Measurements from ENCODE around the gene DHRS3.
A peak's percentile ranks its signal among the peaks of the same experiment; 100 is the strongest.

Gene DHRS3

GRCh38 chr1:12618965-12619791, 1.2 kb upstream of the DHRS3 start:
- DNase-seq (ENCODE audit: low read depth, low spot score), result peak; percentile 86
- H3K27ac ChIP-seq, result peak overlapping the region; percentile 97

DNA sequence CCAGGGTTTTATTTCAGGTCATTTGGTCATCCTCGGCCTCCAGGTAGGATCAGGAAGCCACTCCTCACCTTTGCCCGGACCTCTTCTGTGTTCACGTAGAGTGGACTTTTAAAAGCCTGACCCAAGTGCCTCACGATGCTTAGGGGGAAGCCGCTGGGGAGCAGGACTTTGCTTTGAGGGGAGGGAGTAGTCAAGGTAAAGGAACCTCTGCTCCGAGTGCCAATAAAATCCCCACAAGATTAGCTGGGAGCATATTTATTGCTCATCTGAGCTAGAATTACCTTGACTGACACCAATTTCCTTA, 603 bp upstream of the DHRS3 start:
- peak overlapping the region; percentile 97 for H3K27ac ChIP-seq

GRCh38 chr1:12617511-12617900, 504 bp downstream of the DHRS3 start:
- no peak for DNase-seq (ENCODE audit: low read depth, low spot score)
- peak overlapping the region; percentile 97 for H3K27ac ChIP-seq

More for the DNA sequence above, 603 bp upstream of the DHRS3 start:
- DNase-seq (ENCODE audit: low read depth, low spot score), result no peak

DNA sequence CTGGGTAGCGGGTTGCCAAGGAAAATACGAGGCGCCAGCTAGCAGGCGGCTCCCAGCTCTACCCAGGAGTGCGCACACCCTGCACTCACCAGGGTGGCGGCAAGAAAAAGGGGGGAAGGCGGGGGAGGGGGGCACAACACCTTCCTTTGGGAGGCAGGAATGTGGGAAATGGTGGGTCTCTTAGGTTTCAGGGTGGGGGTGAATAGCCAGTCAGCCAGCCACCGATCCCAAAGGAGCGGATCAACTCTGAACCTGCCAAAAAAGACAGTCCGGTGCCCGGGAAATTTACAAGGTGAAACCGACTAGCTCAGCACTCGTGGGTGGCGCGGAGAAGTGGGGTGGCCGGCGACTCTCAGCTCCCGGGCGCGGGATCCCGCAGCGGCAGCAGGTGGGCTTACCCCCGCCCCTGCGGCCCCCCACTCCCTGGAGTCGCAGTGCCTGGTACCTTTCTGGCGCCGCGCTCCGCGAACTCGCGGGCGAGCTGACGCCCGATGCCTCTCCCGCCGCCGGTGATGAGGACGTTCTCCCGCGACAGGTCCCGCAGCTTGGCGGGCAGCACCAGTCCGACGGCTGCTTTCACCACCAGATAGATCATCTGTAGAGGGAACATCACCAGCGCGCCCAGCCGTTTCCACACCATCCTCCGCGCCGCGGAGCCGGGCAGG, 1.2 kb downstream of the DHRS3 start:
- DNase-seq (ENCODE audit: low read depth, low spot score), result no peak

GRCh38 chr1:12615865-12616708, 1.9 kb downstream of the DHRS3 start:
- peak overlapping the region; percentile 97 for H3K27ac ChIP-seq
- DNase-seq (ENCODE audit: low read depth, low spot score), result no peak

More for the DNA sequence above, 1.2 kb downstream of the DHRS3 start:
- H3K27ac ChIP-seq, result peak overlapping the region; percentile 97

- DNase-seq (ENCODE audit: low read depth, low spot score), result no peak
- H3K27ac ChIP-seq, result peak overlapping the region; percentile 97
Observed at GRCh38 chr1:12615159-12615864, 2.7 kb downstream of the DHRS3 start.

GRCh38 chr1:12614402-12615158, 3.4 kb downstream of the DHRS3 start:
- H3K27ac ChIP-seq, result no peak overlapping the region
- no peak for DNase-seq (ENCODE audit: low read depth, low spot score)

DNA sequence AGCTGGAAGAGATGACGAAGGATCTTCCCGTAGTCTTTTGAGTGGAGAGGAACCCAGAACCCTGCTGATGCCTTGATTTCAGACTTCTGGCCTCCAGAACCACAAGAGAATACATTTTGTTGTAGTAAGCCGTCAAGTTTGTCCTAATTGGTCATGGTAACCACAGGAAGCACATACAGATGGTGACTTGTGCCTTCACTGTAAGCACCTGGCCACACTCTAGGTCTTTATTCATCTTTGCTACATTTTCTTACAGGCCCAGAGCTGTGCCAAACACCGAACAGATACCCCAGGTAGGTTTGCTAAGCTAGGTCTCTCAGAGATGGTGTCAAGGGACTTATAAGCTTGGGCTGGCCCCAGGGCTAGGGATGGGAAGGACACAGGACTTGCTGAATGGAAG, 4.8 kb downstream of the DHRS3 start:
- H3K27ac ChIP-seq, result no peak overlapping the region
- DNase-seq (ENCODE audit: low read depth, low spot score), result no peak

GRCh38 chr1:12610941-12611340, 7.1 kb downstream of the DHRS3 start:
- peak overlapping the region; percentile 33 for H3K27ac ChIP-seq
- no peak for DNase-seq (ENCODE audit: low read depth, low spot score)

DNA sequence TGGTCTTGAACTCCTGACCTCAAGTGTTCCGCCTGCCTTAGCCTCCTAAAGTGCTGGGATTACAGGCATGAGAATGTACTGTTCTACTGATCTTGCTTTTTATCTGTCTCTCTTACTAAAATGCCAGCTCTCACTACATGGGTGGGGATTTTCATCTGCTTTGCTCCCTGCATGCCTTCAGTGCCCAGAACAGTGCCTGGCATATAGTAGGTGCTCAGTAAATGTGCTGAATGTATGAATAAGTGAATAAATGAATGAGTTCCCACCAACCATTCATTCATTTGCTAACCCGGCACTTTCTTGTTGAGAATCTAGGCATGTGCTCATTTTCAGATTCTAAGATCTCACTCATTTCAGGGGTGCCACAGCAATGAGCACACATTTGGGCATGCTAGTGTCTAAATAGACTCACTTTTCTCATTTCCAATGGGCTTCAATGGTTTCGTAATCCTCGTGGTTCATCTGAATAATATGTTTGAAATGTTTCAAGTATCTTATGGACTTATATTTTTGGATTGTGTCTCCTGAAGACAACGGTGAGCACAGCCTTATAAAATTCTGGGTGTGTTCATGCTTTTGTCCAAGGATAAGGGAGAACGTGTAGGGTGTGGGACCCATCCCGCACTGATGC, 7.6 kb downstream of the DHRS3 start:
- peak overlapping the region; percentile 33 for H3K27ac ChIP-seq

GRCh38 chr1:12609469-12610003, 8.5 kb downstream of the DHRS3 start:
- DNase-seq (ENCODE audit: low read depth, low spot score), result no peak
- no peak overlapping the region for H3K27ac ChIP-seq

More for the DNA sequence above, 7.6 kb downstream of the DHRS3 start:
- DNase-seq (ENCODE audit: low read depth, low spot score), result no peak

DNA sequence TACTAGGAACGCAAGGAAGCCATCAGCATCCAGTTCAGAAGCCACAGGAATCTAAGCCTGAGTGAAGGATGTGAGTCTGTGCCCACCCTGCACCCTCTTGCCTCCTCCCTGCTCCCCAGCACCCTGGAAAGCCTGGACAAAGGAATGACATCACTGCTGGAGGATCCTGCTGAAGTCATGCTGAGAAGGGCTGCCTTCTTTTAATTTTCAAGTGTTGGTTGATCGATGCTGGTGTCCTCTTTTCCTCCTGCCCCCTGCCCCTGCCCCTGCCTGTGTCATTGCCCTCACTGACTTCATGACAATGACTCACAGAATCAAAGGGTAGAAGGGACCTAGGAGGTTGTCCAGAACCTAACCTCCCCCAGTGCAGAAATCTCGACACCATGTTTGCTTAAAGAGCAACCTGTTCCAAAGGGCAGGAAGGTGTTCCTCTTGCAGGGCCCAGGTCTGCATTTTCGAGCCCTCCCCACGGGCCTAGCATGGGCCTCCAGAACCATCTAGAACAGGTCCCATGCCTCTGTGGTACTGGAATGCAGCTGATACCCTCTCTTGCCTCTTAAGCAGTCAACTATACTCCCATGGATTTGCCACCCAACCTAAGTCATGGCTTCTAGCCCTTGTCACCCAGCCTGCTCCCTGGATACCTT, 9.6 kb downstream of the DHRS3 start:
- H3K27ac ChIP-seq, result no peak overlapping the region
- DNase-seq (ENCODE audit: low read depth, low spot score), result no peak

- H3K27ac ChIP-seq, result no peak overlapping the region
- no peak for DNase-seq (ENCODE audit: low read depth, low spot score)
Observed at GRCh38 chr1:12607263-12607662, 10.7 kb downstream of the DHRS3 start.

- no peak for DNase-seq (ENCODE audit: low read depth, low spot score)
- no peak overlapping the region for H3K27ac ChIP-seq
Observed at GRCh38 chr1:12604986-12605385, 13.0 kb downstream of the DHRS3 start.

GRCh38 chr1:12604114-12604874, 13.7 kb downstream of the DHRS3 start:
- no peak overlapping the region for H3K27ac ChIP-seq

GRCh38 chr1:12603224-12603623, 14.8 kb downstream of the DHRS3 start:
- DNase-seq (ENCODE audit: low read depth, low spot score), result no peak
- no peak overlapping the region for H3K27ac ChIP-seq

More at GRCh38 chr1:12604114-12604874, 13.7 kb downstream of the DHRS3 start:
- DNase-seq (ENCODE audit: low read depth, low spot score), result peak; percentile 90

DNA sequence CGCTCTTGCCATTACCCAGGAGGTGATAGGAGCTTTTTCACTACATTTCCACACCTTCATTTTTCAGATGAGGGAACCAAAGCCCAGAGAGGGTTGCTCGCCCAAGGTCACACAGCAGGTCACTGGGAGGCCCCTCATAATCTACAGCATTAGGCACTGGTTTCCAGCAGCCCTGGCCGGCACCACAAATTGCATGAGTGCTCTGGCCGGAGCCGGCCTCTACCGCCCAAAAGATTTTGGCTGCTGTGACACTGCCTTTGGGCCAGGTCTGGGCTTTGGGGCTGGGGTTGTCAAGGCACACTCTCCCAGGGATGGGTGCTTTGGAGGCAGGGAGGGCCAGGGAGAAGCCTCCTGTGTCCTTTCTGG, 15.4 kb downstream of the DHRS3 start:
- no peak overlapping the region for H3K27ac ChIP-seq
- no peak for DNase-seq (ENCODE audit: low read depth, low spot score)

Data from epithelial cell of prostate (primary cell).